Gastroesophageal sphincter (tissue), 3 donors: ENCODE data around the gene SMAD6.

Experiments used
- POLR2A ChIP-seq, 2 donors: fragments of 450-650 bp; IDR thresholded peaks; one replicate each; pipeline ENCODE4 v1.6.1; 2017; ENCODE audit warnings: antibody characterized with exemption in 2 of 2, mild to moderate bottlenecking in 2 of 2, moderate library complexity in 1 of 2
- POLR2AphosphoS5 ChIP-seq: sonication (generic); formaldehyde crosslinking; IDR thresholded peaks from one replicate; pipeline ENCODE4 v1.6.1; 2017; ENCODE audit warnings: antibody characterized with exemption
- TF ChIP-seq, protein P1 (sequence below), 4 experiments: fragments of 200-600 bp in 2 of 4; fragments of 450-650 bp in 2 of 4; sonication (generic) in 1 of 4; IDR thresholded peaks; one replicate each; pipeline ENCODE4 v1.5.1; 2017 to 2019; ENCODE audit warnings: antibody characterized with exemption in 4 of 4, mild to moderate bottlenecking in 2 of 4, moderate library complexity in 2 of 4

DNA sequence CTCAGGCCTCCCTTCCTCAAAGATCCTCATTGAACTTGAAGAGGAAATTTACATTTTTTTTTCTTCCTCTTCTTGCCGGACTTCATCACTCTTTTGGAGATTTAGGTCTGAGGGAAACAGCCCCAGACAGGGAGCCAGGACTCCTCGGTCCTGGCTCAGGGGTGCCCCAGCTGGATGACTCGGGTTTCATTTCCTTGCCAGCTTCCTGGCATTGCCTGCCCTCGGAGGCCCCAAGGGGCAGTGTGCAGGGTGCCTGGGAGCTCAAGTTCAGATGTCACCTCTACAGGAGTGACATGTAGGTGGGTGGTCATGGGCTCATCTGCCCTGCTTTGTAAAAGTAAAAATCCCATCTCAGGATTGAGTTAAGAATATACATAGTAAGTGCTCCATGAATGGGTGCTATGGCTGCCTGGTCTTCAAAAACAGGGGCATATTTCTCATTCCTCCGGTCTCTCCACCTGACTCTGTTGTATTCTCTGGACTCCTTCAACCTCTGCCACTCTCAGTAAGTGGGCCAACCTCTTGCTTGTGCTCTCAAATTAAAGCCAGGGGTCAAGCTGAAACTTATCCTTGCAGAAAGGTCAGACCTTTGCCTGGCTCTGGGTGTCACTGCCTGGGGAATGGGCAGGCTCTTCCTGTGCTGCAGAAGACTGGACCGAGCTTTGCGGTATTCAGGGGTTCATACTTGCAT is 51.8 kb downstream of the SMAD6 start:
- TF ChIP-seq POLR2A (IDR thresholded peaks at IDR 0.05) (no peak), POLR2AphosphoS5 (no peak)
- TF ChIP-seq, protein P1, sequence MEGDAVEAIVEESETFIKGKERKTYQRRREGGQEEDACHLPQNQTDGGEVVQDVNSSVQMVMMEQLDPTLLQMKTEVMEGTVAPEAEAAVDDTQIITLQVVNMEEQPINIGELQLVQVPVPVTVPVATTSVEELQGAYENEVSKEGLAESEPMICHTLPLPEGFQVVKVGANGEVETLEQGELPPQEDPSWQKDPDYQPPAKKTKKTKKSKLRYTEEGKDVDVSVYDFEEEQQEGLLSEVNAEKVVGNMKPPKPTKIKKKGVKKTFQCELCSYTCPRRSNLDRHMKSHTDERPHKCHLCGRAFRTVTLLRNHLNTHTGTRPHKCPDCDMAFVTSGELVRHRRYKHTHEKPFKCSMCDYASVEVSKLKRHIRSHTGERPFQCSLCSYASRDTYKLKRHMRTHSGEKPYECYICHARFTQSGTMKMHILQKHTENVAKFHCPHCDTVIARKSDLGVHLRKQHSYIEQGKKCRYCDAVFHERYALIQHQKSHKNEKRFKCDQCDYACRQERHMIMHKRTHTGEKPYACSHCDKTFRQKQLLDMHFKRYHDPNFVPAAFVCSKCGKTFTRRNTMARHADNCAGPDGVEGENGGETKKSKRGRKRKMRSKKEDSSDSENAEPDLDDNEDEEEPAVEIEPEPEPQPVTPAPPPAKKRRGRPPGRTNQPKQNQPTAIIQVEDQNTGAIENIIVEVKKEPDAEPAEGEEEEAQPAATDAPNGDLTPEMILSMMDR (IDR thresholded peaks at IDR 0.05) = no peak
